ENCODE data around the gene KCNJ4. TPM values are rescaled to one million over a fixed set of nuclear protein-coding genes. Genes with fewer than 3 reads are reported as not detected.

The KCNJ4 gene
- total RNA-seq, 1 donor from 2014 or later = 0.43 TPM

DNA sequence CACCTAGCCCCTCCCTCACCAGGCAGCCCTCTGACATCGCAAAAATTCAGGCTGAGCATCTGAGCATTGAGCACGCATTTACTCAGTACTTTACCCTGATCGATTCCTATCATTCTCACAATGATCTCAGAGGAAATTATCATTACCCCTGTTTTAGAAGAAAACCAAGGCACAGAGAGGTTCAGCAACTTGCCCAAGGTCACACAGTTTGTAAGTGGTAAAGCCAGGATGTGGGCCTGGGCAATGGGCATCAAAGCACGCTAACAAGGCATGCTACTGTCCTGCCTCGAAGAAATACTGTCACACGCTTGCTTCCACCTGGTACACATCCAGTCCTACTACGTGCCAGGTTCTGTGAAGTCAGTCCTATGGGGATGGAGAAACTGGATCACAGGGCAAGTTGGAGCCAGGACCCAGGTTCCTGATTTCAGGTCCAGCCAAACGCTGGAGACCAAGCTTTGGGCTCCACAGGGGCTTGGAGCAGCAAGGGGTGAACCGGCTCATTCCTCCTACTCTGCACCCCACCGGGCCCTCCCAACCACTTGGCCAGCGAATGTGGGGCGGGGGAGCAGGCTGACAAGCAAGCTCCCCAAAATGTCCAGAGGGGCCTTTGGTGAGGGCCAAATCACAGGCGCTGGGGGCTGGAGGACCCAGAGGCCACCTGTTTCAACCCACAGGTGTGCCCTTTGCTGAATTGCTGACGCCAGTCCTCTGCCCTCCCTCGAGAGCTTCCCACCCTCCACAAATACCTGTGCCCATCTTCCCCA, 18.2 kb downstream of the KCNJ4 start:
- peaks cover 16% of the 10 kb centered on the region for H3K27me3 Mint-ChIP-seq (ENCODE audit: unreplicated experiment)
- DNase-seq (ENCODE audit: extremely low spot score, unreplicated experiment) = no peak
- H3K4me1 Mint-ChIP-seq (ENCODE audit: unreplicated experiment) = no peaks in the 10 kb centered on the region
- H3K27ac Mint-ChIP-seq (ENCODE audit: unreplicated experiment) = no peak overlapping the region
- H3K9me3 Mint-ChIP-seq (ENCODE audit: unreplicated experiment) = no peaks in the 10 kb centered on the region
- TF ChIP-seq, protein P1, sequence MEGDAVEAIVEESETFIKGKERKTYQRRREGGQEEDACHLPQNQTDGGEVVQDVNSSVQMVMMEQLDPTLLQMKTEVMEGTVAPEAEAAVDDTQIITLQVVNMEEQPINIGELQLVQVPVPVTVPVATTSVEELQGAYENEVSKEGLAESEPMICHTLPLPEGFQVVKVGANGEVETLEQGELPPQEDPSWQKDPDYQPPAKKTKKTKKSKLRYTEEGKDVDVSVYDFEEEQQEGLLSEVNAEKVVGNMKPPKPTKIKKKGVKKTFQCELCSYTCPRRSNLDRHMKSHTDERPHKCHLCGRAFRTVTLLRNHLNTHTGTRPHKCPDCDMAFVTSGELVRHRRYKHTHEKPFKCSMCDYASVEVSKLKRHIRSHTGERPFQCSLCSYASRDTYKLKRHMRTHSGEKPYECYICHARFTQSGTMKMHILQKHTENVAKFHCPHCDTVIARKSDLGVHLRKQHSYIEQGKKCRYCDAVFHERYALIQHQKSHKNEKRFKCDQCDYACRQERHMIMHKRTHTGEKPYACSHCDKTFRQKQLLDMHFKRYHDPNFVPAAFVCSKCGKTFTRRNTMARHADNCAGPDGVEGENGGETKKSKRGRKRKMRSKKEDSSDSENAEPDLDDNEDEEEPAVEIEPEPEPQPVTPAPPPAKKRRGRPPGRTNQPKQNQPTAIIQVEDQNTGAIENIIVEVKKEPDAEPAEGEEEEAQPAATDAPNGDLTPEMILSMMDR (IDR thresholded peaks at IDR 0.05) = no peak
- H3K36me3 Mint-ChIP-seq (ENCODE audit: unreplicated experiment) = no peaks in the 10 kb centered on the region
- no peak overlapping the region for H3K4me3 Mint-ChIP-seq (ENCODE audit: unreplicated experiment)

DNA sequence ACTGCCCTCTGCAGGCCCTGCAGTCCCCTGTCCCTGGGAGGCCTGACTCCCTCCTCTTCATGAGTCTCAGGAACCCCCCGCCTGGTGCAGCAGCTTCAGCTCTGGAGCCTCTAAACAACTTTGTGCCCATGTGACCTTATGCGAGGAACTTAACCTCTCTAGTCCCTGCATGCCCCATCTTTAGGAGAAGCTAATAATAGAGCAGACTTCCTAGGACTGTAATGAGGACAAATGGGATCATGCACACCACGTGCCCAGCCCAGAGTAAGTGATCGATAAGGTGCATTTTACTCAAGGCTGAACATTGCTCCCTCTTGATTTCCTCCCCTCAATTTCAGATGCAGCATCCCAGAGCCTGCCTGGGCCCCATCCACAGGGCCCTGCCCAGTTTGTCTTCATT, 19.0 kb downstream of the KCNJ4 start:
- no peaks in the 10 kb centered on the region for H3K9me3 Mint-ChIP-seq (ENCODE audit: unreplicated experiment)
- TF ChIP-seq, protein P1 (IDR thresholded peaks at IDR 0.05) = no peak
- H3K27ac Mint-ChIP-seq (ENCODE audit: unreplicated experiment) = no peak overlapping the region
- no peaks in the 10 kb centered on the region for H3K36me3 Mint-ChIP-seq (ENCODE audit: unreplicated experiment)
- no peaks in the 10 kb centered on the region for H3K4me1 Mint-ChIP-seq (ENCODE audit: unreplicated experiment)
- H3K4me3 Mint-ChIP-seq (ENCODE audit: unreplicated experiment) = no peak overlapping the region
- DNase-seq (ENCODE audit: extremely low spot score, unreplicated experiment) = no peak
- peaks cover 16% of the 10 kb centered on the region for H3K27me3 Mint-ChIP-seq (ENCODE audit: unreplicated experiment)

DNA sequence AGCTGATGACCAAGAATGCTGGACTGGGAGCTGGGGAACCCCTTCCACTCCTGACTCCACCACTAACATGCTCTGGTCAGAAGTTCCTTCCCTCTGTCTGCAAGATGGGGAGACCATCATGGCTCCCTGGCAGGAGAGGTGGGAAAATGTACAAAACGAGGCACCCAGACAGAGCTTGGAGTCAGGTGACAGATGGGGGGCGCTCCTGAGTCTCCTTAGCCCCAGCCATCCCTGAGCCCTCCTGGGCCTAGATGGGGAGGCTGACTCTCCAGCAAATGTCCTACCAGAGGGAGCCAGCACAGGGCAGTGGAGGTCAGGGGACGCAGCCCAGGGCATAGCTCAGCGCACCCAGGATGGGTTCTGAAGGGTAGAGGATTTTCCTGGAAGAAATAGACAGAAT, 20.0 kb downstream of the KCNJ4 start:
- Mint-ChIP-seq H3K27me3 (ENCODE audit: unreplicated experiment) (peaks cover 8% of the 10 kb centered on the region), H3K36me3 (ENCODE audit: unreplicated experiment) (no peaks in the 10 kb centered on the region), H3K9me3 (ENCODE audit: unreplicated experiment) (no peaks in the 10 kb centered on the region), H3K4me1 (ENCODE audit: unreplicated experiment) (no peaks in the 10 kb centered on the region), H3K4me3 (ENCODE audit: unreplicated experiment) (no peak overlapping the region), H3K27ac (ENCODE audit: unreplicated experiment) (no peak overlapping the region)
- TF ChIP-seq, protein P1 (IDR thresholded peaks at IDR 0.05) = no peak
- no peak for DNase-seq (ENCODE audit: extremely low spot score, unreplicated experiment)

DNA sequence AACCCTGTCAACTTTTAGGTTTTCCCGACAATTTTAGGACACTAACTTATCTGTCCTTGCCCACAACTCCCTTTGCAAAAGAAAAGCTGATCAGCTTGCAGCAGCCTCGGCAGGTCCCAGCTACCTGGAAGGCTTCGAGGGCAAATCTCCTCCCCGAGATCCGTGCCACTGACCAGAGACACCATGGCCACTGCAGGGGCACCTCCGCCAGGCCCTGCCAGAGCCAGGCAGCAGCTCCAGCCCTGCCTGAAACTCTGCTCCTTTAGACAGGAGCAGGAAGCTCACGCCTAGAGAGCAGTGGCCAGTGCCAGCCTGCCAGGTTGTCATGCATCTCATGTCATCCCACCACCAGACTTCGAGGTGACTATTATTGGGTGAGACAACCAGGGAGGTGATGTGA, 21.1 kb downstream of the KCNJ4 start:
- Mint-ChIP-seq H3K36me3 (ENCODE audit: unreplicated experiment) (no peaks in the 10 kb centered on the region), H3K27me3 (ENCODE audit: unreplicated experiment) (peaks cover 7% of the 10 kb centered on the region), H3K4me3 (ENCODE audit: unreplicated experiment) (no peak overlapping the region), H3K27ac (ENCODE audit: unreplicated experiment) (no peak overlapping the region), H3K9me3 (ENCODE audit: unreplicated experiment) (no peaks in the 10 kb centered on the region), H3K4me1 (ENCODE audit: unreplicated experiment) (no peaks in the 10 kb centered on the region)
- DNase-seq (ENCODE audit: extremely low spot score, unreplicated experiment) = no peak
- TF ChIP-seq, protein P1 (IDR thresholded peaks at IDR 0.05) = no peak

DNA sequence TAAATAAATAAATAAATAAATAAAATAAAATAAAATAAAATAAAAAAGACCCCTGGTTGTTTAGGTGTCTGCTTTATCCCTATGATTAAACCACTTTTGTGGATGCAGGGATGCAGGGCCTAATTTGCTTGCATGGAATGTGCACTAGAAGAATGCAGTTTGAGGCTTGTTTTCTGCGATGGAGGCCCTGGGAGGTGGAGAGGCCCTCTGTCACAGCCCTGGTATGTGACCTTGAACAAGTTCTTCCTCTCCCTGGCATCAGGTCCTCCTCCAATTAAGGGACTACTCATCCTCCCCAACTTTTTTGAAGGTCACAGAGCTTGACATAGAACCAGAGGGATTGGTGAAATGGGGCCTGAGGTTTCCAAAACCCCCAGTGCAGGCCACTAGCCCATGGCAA, 22.7 kb downstream of the KCNJ4 start:
- Mint-ChIP-seq H3K4me1 (ENCODE audit: unreplicated experiment) (no peaks in the 10 kb centered on the region), H3K27me3 (ENCODE audit: unreplicated experiment) (peaks cover 5% of the 10 kb centered on the region), H3K9me3 (ENCODE audit: unreplicated experiment) (no peaks in the 10 kb centered on the region), H3K27ac (ENCODE audit: unreplicated experiment) (no peak overlapping the region), H3K36me3 (ENCODE audit: unreplicated experiment) (no peaks in the 10 kb centered on the region), H3K4me3 (ENCODE audit: unreplicated experiment) (no peak overlapping the region)
- no peak for DNase-seq (ENCODE audit: extremely low spot score, unreplicated experiment)
- TF ChIP-seq, protein P1 (IDR thresholded peaks at IDR 0.05) = no peak

Data from osteocyte (in vitro differentiated cells).